Liver (tissue), 9 donors: ENCODE measurements around the gene QKI. TPM values are rescaled to one million over a fixed set of nuclear protein-coding genes. Genes with fewer than 3 reads are reported as not detected.

ENCODE experiments used
- DNase-seq: peaks from one replicate; pipeline ENCODE4 v3.0.0-alpha.2; 2017; ENCODE audit warnings: low spot score
- H3K27ac ChIP-seq, 2 donors: one replicate each; pipeline ENCODE4 v1.7.0; 2013; ENCODE audit warnings: inconsistent platforms in 2 of 2, low read length in 2 of 2, control low read depth in 1 of 2, low read depth in 1 of 2, mild to moderate bottlenecking in 1 of 2
- H3K27me3 ChIP-seq, 4 donors: one replicate each; pipeline versions ENCODE4 v1.6.1 to v1.7.0; 2013; ENCODE audit warnings: low read length in 3 of 4, inconsistent platforms in 1 of 4, mild to moderate bottlenecking in 1 of 4, moderate library complexity in 1 of 4; ENCODE audit not compliant: control insufficient read depth in 4 of 4, insufficient read depth in 4 of 4
- H3K36me3 ChIP-seq, 4 donors: one replicate each; pipeline versions ENCODE4 v1.6.1 to v1.7.0; 2013; ENCODE audit warnings: low read length in 3 of 4, mild to moderate bottlenecking in 3 of 4, low read depth in 1 of 4, moderate library complexity in 1 of 4; ENCODE audit not compliant: control insufficient read depth in 4 of 4, insufficient read depth in 3 of 4
- H3K4me1 ChIP-seq, 4 donors: one replicate each; pipeline versions ENCODE4 v1.6.1 to v1.7.0; 2013; ENCODE audit warnings: low read length in 3 of 4, mild to moderate bottlenecking in 3 of 4, moderate library complexity in 1 of 4; ENCODE audit not compliant: control insufficient read depth in 4 of 4, insufficient read depth in 4 of 4
- H3K4me3 ChIP-seq, 3 donors: one replicate each; pipeline versions ENCODE4 v1.6.1 to v1.7.0; 2013; ENCODE audit warnings: low read length in 3 of 3, control low read depth in 1 of 3, low read depth in 1 of 3, mild to moderate bottlenecking in 1 of 3
- H3K9ac ChIP-seq, 2 donors: one replicate each; pipeline ENCODE4 v1.7.0; 2013; ENCODE audit warnings: low read length in 2 of 2, mild to moderate bottlenecking in 2 of 2, moderate library complexity in 2 of 2, control low read depth in 1 of 2, low read depth in 1 of 2
- H3K9me3 ChIP-seq, 4 donors: one replicate each; pipeline versions ENCODE4 v1.6.1 to v1.7.0; 2013; ENCODE audit warnings: low read length in 3 of 4; ENCODE audit not compliant: control insufficient read depth in 4 of 4
- ATF3 ChIP-seq: IDR thresholded peaks from 2 replicates; pipeline ENCODE4 v1.6.1; 2016; ENCODE audit warnings: antibody characterized with exemption
- EGR1 ChIP-seq, 2 donors: IDR thresholded peaks; 2 replicates each; pipeline ENCODE4 v1.6.1; 2016 to 2018; ENCODE audit warnings: antibody characterized with exemption in 2 of 2, low read depth in 2 of 2
- FOXA1 ChIP-seq: IDR thresholded peaks from 2 replicates; pipeline ENCODE4 v1.6.1; 2016; ENCODE audit warnings: antibody characterized with exemption
- FOXA2 ChIP-seq: IDR thresholded peaks from 2 replicates; pipeline ENCODE4 v1.6.1; 2016; ENCODE audit warnings: antibody characterized with exemption
- HNF4A ChIP-seq, 2 donors: conservative IDR thresholded peaks; 2 replicates each; pipeline ENCODE4 v1.6.1; 2016; ENCODE audit warnings: antibody characterized with exemption in 2 of 2, mild to moderate bottlenecking in 2 of 2
- HNF4G ChIP-seq: IDR thresholded peaks from 2 replicates; pipeline ENCODE4 v1.6.1; 2016; ENCODE audit warnings: antibody characterized with exemption
- JUND ChIP-seq, 2 donors: IDR thresholded peaks; 2 replicates each; pipeline ENCODE4 v1.6.1; 2016; ENCODE audit warnings: antibody characterized with exemption in 2 of 2
- NR2F2 ChIP-seq: IDR thresholded peaks from 2 replicates; pipeline ENCODE4 v1.6.1; 2016; ENCODE audit warnings: antibody characterized with exemption
- RAD21 ChIP-seq, 2 donors: IDR thresholded peaks; 2 replicates each; pipeline ENCODE4 v1.6.1; 2016; ENCODE audit warnings: antibody characterized with exemption in 2 of 2, mild to moderate bottlenecking in 2 of 2
- RXRA ChIP-seq, 2 donors: IDR thresholded peaks; 2 replicates each; pipeline ENCODE4 v1.6.1; 2017 to 2018; ENCODE audit warnings: antibody characterized with exemption in 2 of 2, mild to moderate bottlenecking in 1 of 2
- SP1 ChIP-seq: IDR thresholded peaks from 2 replicates; pipeline ENCODE4 v1.6.1; 2018; ENCODE audit warnings: antibody characterized with exemption, mild to moderate bottlenecking
- YY1 ChIP-seq: IDR thresholded peaks from 2 replicates; pipeline ENCODE4 v1.6.1; 2016; ENCODE audit warnings: antibody characterized with exemption, mild to moderate bottlenecking
- WGBS: extraction: QIAGEN DNeasy Blood & Tissue Kit; methylation state at CpG from one replicate; pipeline ENCODE4 v1.1.7; 2013; 5-methylcytosine and 5-hydroxymethylcytosine counted together
- polyA plus RNA-seq, 2 donors: library from polyadenylated mRNA; stranded (reverse) in 1 of 2; unstranded in 1 of 2; fragments of 200-250 nt in 1 of 2; fragments of >200 nt in 1 of 2; fragmentation: Nextera tagmentation in 1 of 2; extraction: Ambion mirVana in 1 of 2; gene quantifications; one replicate each; pipeline versions ENCODE4 v1.2.1 to v1.2.3, GENCODE V29; 2013 to 2015
- total RNA-seq, 2 donors: library from RNA; depleted of rRNA; stranded (reverse); fragments of >200 nt; gene quantifications; one replicate each; pipeline ENCODE4 v1.2.3, GENCODE V29; 2014
- TF ChIP-seq, protein P1 (sequence below): fragments of 150-350 bp; IDR thresholded peaks from 2 replicates; pipeline ENCODE4 v1.5.1; 2017; ENCODE audit warnings: improper control_type of control experiment, low read depth, low read length; ENCODE audit not compliant: missing input control
- donor health status: healthy.
- donor health status: healthy.
- donor health status: healthy.
- donor health status: healthy.
- donor health status: healthy.

The QKI gene
- total and polyA plus RNA-seq, 4 donors = 22.7 to 97.0 (median 56.3) TPM

- Histone ChIP-seq H3K4me1 (no peaks in the 10 kb centered on the region), H3K36me3 (no peaks in the 10 kb centered on the region), H3K9me3 (no peaks in the 10 kb centered on the region), H3K4me3 (no peak overlapping the region), H3K9ac (no peak overlapping the region), H3K27ac (no peak overlapping the region), H3K27me3 (no peaks in the 10 kb centered on the region)
- no peak for DNase-seq
- WGBS = 100% methylated on average over 1 of the region's 1 CpG
- TF ChIP-seq FOXA2 = no peak
- no peak for TF ChIP-seq NR2F2
- no peak for TF ChIP-seq ATF3
- TF ChIP-seq, protein P1, sequence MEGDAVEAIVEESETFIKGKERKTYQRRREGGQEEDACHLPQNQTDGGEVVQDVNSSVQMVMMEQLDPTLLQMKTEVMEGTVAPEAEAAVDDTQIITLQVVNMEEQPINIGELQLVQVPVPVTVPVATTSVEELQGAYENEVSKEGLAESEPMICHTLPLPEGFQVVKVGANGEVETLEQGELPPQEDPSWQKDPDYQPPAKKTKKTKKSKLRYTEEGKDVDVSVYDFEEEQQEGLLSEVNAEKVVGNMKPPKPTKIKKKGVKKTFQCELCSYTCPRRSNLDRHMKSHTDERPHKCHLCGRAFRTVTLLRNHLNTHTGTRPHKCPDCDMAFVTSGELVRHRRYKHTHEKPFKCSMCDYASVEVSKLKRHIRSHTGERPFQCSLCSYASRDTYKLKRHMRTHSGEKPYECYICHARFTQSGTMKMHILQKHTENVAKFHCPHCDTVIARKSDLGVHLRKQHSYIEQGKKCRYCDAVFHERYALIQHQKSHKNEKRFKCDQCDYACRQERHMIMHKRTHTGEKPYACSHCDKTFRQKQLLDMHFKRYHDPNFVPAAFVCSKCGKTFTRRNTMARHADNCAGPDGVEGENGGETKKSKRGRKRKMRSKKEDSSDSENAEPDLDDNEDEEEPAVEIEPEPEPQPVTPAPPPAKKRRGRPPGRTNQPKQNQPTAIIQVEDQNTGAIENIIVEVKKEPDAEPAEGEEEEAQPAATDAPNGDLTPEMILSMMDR = no peak
- no peak for TF ChIP-seq HNF4G
- TF ChIP-seq YY1 = no peak
- TF ChIP-seq RAD21 (IDR thresholded peaks at IDR 0.05) = no peak
- no peak for TF ChIP-seq HNF4A (conservative IDR thresholded peaks at IDR 0.05)
- no peak for TF ChIP-seq SP1
- no peak for TF ChIP-seq EGR1 (IDR thresholded peaks at IDR 0.05; ENCODE audit: low read depth in 2 of 2)
- no peak for TF ChIP-seq RXRA (IDR thresholded peaks at IDR 0.05)
- TF ChIP-seq JUND (IDR thresholded peaks at IDR 0.05) = no peak
These were observed 23.7 kb upstream of the QKI start for GRCh38 chr6:163390770-163391169.

DNA sequence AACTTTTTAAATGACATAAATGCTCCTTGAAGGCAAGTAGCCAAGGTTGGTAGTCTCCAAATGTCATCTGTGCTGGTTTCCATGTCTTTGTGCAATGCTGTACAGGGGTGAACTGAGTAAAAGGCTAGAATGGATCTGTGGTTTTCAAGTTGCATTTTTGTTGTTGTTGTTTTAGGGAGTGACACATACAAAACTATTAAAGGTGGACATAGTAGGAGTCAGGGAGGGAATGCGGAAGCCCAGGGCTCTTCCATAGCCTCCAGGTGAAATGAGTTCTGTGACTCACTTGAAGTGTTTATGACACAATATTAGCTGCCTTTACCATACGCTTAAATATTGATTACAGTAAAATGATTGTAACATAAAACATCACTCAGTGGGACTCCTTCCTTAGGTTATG is 22.5 kb upstream of the QKI start:
- no peak for TF ChIP-seq YY1
- no peak for TF ChIP-seq FOXA2
- TF ChIP-seq FOXA1 = no peak
- TF ChIP-seq HNF4G = no peak
- TF ChIP-seq JUND (IDR thresholded peaks at IDR 0.05) = no peak
- no peak for TF ChIP-seq EGR1 (IDR thresholded peaks at IDR 0.05; ENCODE audit: low read depth in 2 of 2)
- 93% methylated on average over 2 of the region's 2 CpGs for whole genome bisulfite sequencing
- no peak overlapping the region for H3K27ac ChIP-seq
- H3K9me3 ChIP-seq = no peaks in the 10 kb centered on the region
- H3K4me1 ChIP-seq = no peaks in the 10 kb centered on the region
- DNase-seq = no peak
- no peak overlapping the region for H3K9ac ChIP-seq
- no peak overlapping the region for H3K4me3 ChIP-seq
- H3K36me3 ChIP-seq = no peaks in the 10 kb centered on the region
- H3K27me3 ChIP-seq = no peaks in the 10 kb centered on the region

DNA sequence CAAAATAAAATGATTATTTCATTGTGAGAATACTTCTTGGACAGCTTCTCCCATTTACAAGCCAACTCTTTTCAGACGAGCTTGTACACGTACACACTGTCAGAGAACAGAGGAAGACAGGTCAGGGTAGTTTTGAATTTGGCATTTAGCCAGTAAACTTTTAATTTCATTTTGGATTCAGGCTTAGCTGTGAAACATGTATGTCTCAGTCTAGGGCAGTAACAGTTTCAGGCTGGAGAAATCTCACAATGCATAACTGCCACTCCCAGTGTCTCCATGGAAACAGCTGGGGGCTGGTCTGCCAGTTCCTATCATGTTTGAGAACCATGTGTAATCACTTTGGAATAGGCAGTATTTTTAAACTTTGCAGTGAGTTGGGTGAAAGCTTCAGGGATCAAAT is 22.0 kb upstream of the QKI start:
- 6% methylated on average over 2 of the region's 2 CpGs for WGBS
- Histone ChIP-seq H3K4me3 (no peak overlapping the region), H3K9me3 (no peaks in the 10 kb centered on the region), H3K36me3 (no peaks in the 10 kb centered on the region), H3K9ac (no peak overlapping the region), H3K4me1 (no peaks in the 10 kb centered on the region), H3K27ac (no peak overlapping the region), H3K27me3 (no peaks in the 10 kb centered on the region)
- DNase-seq = no peak
- no peak for TF ChIP-seq NR2F2
- peak; percentile 4 to 8 for TF ChIP-seq RAD21 (IDR thresholded peaks at IDR 0.05)

DNA sequence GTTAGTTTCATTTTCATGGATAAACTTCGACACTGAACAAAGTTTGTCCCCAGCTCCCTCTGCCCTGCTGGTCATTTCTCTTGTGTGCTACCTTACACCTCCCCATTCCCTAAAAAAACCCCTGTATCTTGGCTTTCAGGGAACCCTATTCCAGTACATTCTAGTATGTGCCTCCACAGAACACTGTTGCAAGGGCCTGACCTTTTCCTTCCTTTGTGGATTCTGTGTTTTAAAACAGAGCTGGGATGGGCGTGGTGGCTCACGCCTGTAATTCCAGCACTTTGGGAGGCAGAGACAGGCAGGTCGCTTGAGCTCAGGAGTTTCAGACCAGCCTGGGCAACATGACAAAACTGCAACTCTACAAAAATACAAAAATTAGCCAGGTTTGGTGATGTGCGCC is 20.6 kb upstream of the QKI start:
- no peak for TF ChIP-seq RAD21 (IDR thresholded peaks at IDR 0.05)
- TF ChIP-seq NR2F2 = peak; percentile 57
- TF ChIP-seq RXRA (IDR thresholded peaks at IDR 0.05) = no peak
- H3K9ac ChIP-seq = no peak overlapping the region
- 87% methylated on average over 5 of the region's 5 CpGs for WGBS
- H3K4me1 ChIP-seq = no peaks in the 10 kb centered on the region
- H3K36me3 ChIP-seq = no peaks in the 10 kb centered on the region
- no peaks in the 10 kb centered on the region for H3K9me3 ChIP-seq
- no peak for DNase-seq
- no peak overlapping the region for H3K4me3 ChIP-seq
- no peak overlapping the region for H3K27ac ChIP-seq
- H3K27me3 ChIP-seq = no peaks in the 10 kb centered on the region
